Testis (tissue), 2 donors: Measurements from ENCODE around the gene PDE4B.

Experiments
- CTCF ChIP-seq, 3 experiments: fragments of 450-650 bp in 2 of 3; fragments of 200-600 bp in 1 of 3; sonication (generic) in 1 of 3; IDR thresholded peaks; one replicate each; pipeline ENCODE4 v1.5.1; 2016 to 2019; ENCODE audit warnings: antibody characterized with exemption in 3 of 3, mild to moderate bottlenecking in 2 of 3, moderate library complexity in 1 of 3
- POLR2A ChIP-seq: fragments of 450-650 bp; IDR thresholded peaks from one replicate; pipeline ENCODE4 v1.6.1; 2017; ENCODE audit warnings: antibody characterized with exemption, mild to moderate bottlenecking, moderate library complexity

- TF ChIP-seq CTCF (IDR thresholded peaks at IDR 0.05) = no peak
- TF ChIP-seq POLR2A = no peak
Observed at GRCh38 chr1:66292944-66293343, 500.2 kb downstream of the PDE4B start.
